Stromal cell of bone marrow (primary cell): Measurements from ENCODE around the gene WASHC2A.
"Not testable (repeated sequence)": the region's sequence is repeated elsewhere in the genome, so short reads cannot be mapped to it uniquely, and the experiment has no call there.

Source experiments
- DNase-seq: peaks from one replicate; pipeline ENCODE4 v3.0.0-alpha.2; 2012; ENCODE audit warnings: low read depth

WASHC2A gene

GRCh38 chr10:50145575-50145974, 77.8 kb downstream of the WASHC2A start:
- not testable (repeated sequence) for DNase-seq

- no peak for DNase-seq
Observed at GRCh38 chr10:50152792-50153272, 85.1 kb downstream of the WASHC2A start.

- not testable (repeated sequence) for DNase-seq
Observed at GRCh38 chr10:50157868-50158267, 90.1 kb downstream of the WASHC2A start.

GRCh38 chr10:50159856-50160255, 92.1 kb downstream of the WASHC2A start:
- DNase-seq = peak; percentile 48

GRCh38 chr10:50165038-50165437, 97.3 kb downstream of the WASHC2A start:
- DNase-seq = not testable (repeated sequence)

GRCh38 chr10:50167833-50168232, 100.1 kb downstream of the WASHC2A start:
- DNase-seq = not testable (repeated sequence)

GRCh38 chr10:50169506-50169905, 101.8 kb downstream of the WASHC2A start:
- DNase-seq = peak; percentile 61

GRCh38 chr10:50174788-50175525, 107.2 kb downstream of the WASHC2A start:
- peak; percentile 73 for DNase-seq
